Measurements from ENCODE around the gene GBGT1. TPM values are rescaled to one million over a fixed set of nuclear protein-coding genes. Genes with fewer than 3 reads are reported as not detected.

The GBGT1 gene
- polyA plus RNA-seq, 1 donor from 2014 or later, result not detected

- H3F3A ChIP-seq (ENCODE audit: insufficient read depth, low read length, poor library complexity, severe bottlenecking), result no peaks in the 10 kb centered on the region
- peaks cover 22% of the 10 kb centered on the region for H4K20me1 ChIP-seq (ENCODE audit: insufficient read depth)
- no peaks in the 10 kb centered on the region for H3K27me3 ChIP-seq (ENCODE audit: insufficient read depth, low read depth, low read length)
- H3K9me2 ChIP-seq (ENCODE audit: insufficient read depth, low read length), result no peaks in the 10 kb centered on the region
- no peaks in the 10 kb centered on the region for H3K9me3 ChIP-seq (ENCODE audit: low read length)
- H3K4me2 ChIP-seq (ENCODE audit: low read length), result no peak overlapping the region
- peaks cover 30% of the 10 kb centered on the region for H3K79me2 ChIP-seq (replicated peaks; ENCODE audit: insufficient read depth, low read length)
- H3K9ac ChIP-seq (ENCODE audit: low read length), result no peak overlapping the region
- H3K27ac ChIP-seq (ENCODE audit: low read length), result no peak overlapping the region
- no peak overlapping the region for H3K4me3 ChIP-seq (ENCODE audit: low read length)
- H2AFZ ChIP-seq (ENCODE audit: low read depth, low read length), result no peak overlapping the region
- H3K36me3 ChIP-seq (ENCODE audit: insufficient read depth, low read length), result no peaks in the 10 kb centered on the region
- TF ChIP-seq TAF1 (IDR thresholded peaks at IDR 0.05; ENCODE audit: low read depth) (no peak), CTCF (IDR thresholded peaks at IDR 0.05; ENCODE audit: poor library complexity, severe bottlenecking) (no peak)
These were observed 45.6 kb downstream of the GBGT1 start for GRCh38 chr9:133118179-133118520.

GRCh38 chr9:133117271-133118178 lies 46.2 kb downstream of the GBGT1 start:
- H2AFZ ChIP-seq (ENCODE audit: low read depth, low read length), result no peak overlapping the region
- H3K4me3 ChIP-seq (ENCODE audit: low read length), result no peak overlapping the region
- TF ChIP-seq RAD21 (conservative IDR thresholded peaks at IDR 0.05) (no peak), TAF1 (IDR thresholded peaks at IDR 0.05; ENCODE audit: low read depth) (no peak), EZH2 (IDR thresholded peaks at IDR 0.05; ENCODE audit: borderline replicate concordance, insufficient read depth, low read length, poor library complexity, severe bottlenecking) (no peak), EP300 (conservative IDR thresholded peaks at IDR 0.05; ENCODE audit: poor library complexity, severe bottlenecking) (no peak), POLR2AphosphoS5 (IDR thresholded peaks at IDR 0.05) (no peak)
- H3K27ac ChIP-seq (ENCODE audit: low read length), result no peak overlapping the region
- no peaks in the 10 kb centered on the region for H3F3A ChIP-seq (ENCODE audit: insufficient read depth, low read length, poor library complexity, severe bottlenecking)
- H3K79me2 ChIP-seq (replicated peaks; ENCODE audit: insufficient read depth, low read length), result peaks cover 30% of the 10 kb centered on the region
- no peaks in the 10 kb centered on the region for H3K9me2 ChIP-seq (ENCODE audit: insufficient read depth, low read length)
- no peaks in the 10 kb centered on the region for H3K27me3 ChIP-seq (ENCODE audit: insufficient read depth, low read depth, low read length)
- no peaks in the 10 kb centered on the region for H3K36me3 ChIP-seq (ENCODE audit: insufficient read depth, low read length)
- H4K20me1 ChIP-seq (ENCODE audit: insufficient read depth), result peaks cover 22% of the 10 kb centered on the region
- no peaks in the 10 kb centered on the region for H3K9me3 ChIP-seq (ENCODE audit: low read length)
- H3K9ac ChIP-seq (ENCODE audit: low read length), result no peak overlapping the region
- no peak overlapping the region for H3K4me2 ChIP-seq (ENCODE audit: low read length)

GRCh38 chr9:133116346-133117231 lies 47.1 kb downstream of the GBGT1 start:
- Histone ChIP-seq H3K36me3 (ENCODE audit: insufficient read depth, low read length) (no peaks in the 10 kb centered on the region), H3K9me3 (ENCODE audit: low read length) (no peaks in the 10 kb centered on the region), H3K27me3 (ENCODE audit: insufficient read depth, low read depth, low read length) (no peaks in the 10 kb centered on the region), H4K20me1 (ENCODE audit: insufficient read depth) (peaks cover 22% of the 10 kb centered on the region), H3K27ac (ENCODE audit: low read length) (no peak overlapping the region), H3K9ac (ENCODE audit: low read length) (no peak overlapping the region), H3K4me3 (ENCODE audit: low read length) (no peak overlapping the region), H2AFZ (ENCODE audit: low read depth, low read length) (no peak overlapping the region), H3K79me2 (replicated peaks; ENCODE audit: insufficient read depth, low read length) (peaks cover 30% of the 10 kb centered on the region), H3F3A (ENCODE audit: insufficient read depth, low read length, poor library complexity, severe bottlenecking) (no peaks in the 10 kb centered on the region), H3K9me2 (ENCODE audit: insufficient read depth, low read length) (no peaks in the 10 kb centered on the region), H3K4me2 (ENCODE audit: low read length) (no peak overlapping the region)
- no peak for TF ChIP-seq CTCF (IDR thresholded peaks at IDR 0.05; ENCODE audit: poor library complexity, severe bottlenecking)
- no peak for TF ChIP-seq RAD21 (conservative IDR thresholded peaks at IDR 0.05)
- TF ChIP-seq TAF1 (IDR thresholded peaks at IDR 0.05; ENCODE audit: low read depth), result no peak
- no peak for TF ChIP-seq EZH2 (IDR thresholded peaks at IDR 0.05; ENCODE audit: borderline replicate concordance, insufficient read depth, low read length, poor library complexity, severe bottlenecking)
- no peak for TF ChIP-seq POLR2AphosphoS5 (IDR thresholded peaks at IDR 0.05)
- TF ChIP-seq MXI1 (conservative IDR thresholded peaks at IDR 0.05; ENCODE audit: poor library complexity, severe bottlenecking), result no peak
- TF ChIP-seq REST (IDR thresholded peaks at IDR 0.05; ENCODE audit: borderline replicate concordance), result no peak
- no peak for TF ChIP-seq SMC3 (conservative IDR thresholded peaks at IDR 0.05; ENCODE audit: poor library complexity)
- TF ChIP-seq EP300 (conservative IDR thresholded peaks at IDR 0.05; ENCODE audit: poor library complexity, severe bottlenecking), result no peak
